Trophoblast cell (in vitro differentiated cells and primary cell): ENCODE data around the gene CCDC107.
A peak's percentile ranks its signal among the peaks of the same experiment; 100 is the strongest.

Experiments
- DNase-seq, 2 donors: peaks; one replicate each; pipeline ENCODE4 v3.0.0-alpha.2; 2016
- H2AFZ ChIP-seq: 2 replicates; pipeline ENCODE4 v1.6.1; 2013; ENCODE audit warnings: low read length, moderate library complexity, mild to moderate bottlenecking; ENCODE audit not compliant: insufficient read depth, poor library complexity
- H2AK5ac ChIP-seq: 2 replicates; pipeline ENCODE4 v1.6.1; 2013; ENCODE audit warnings: mild to moderate bottlenecking, low read length
- H2BK120ac ChIP-seq: 2 replicates; pipeline ENCODE4 v1.6.1; 2013; ENCODE audit warnings: low read length, mild to moderate bottlenecking, moderate library complexity; ENCODE audit not compliant: insufficient read depth, poor library complexity
- H2BK12ac ChIP-seq: 2 replicates; pipeline ENCODE4 v1.6.1; 2013; ENCODE audit warnings: mild to moderate bottlenecking, low read length, moderate library complexity
- H2BK5ac ChIP-seq: 2 replicates; pipeline ENCODE4 v1.6.1; 2013; ENCODE audit warnings: low read length, low read depth, moderate library complexity, mild to moderate bottlenecking; ENCODE audit not compliant: poor library complexity
- H3K14ac ChIP-seq: 2 replicates; pipeline ENCODE4 v1.6.1; 2013; ENCODE audit warnings: mild to moderate bottlenecking, low read length
- H3K18ac ChIP-seq: 2 replicates; pipeline ENCODE4 v1.6.1; 2013; ENCODE audit warnings: mild to moderate bottlenecking, low read length
- H3K23ac ChIP-seq: 2 replicates; pipeline ENCODE4 v1.6.1; 2013; ENCODE audit warnings: low read length
- H3K27ac ChIP-seq: 2 replicates; pipeline ENCODE4 v1.5.1; 2013; ENCODE audit warnings: low read depth, mild to moderate bottlenecking, inconsistent platforms, low read length, moderate library complexity
- H3K27me3 ChIP-seq: 2 replicates; pipeline ENCODE4 v1.6.1; 2013; ENCODE audit warnings: inconsistent platforms, mild to moderate bottlenecking, low read length, moderate library complexity; ENCODE audit not compliant: insufficient read depth
- H3K36me3 ChIP-seq, 2 experiments: 1 replicate in 1 of 2; 2 replicates in 1 of 2; pipeline ENCODE4 v1.6.1; 2013; ENCODE audit warnings: low read length in 2 of 2, mild to moderate bottlenecking in 2 of 2, moderate library complexity in 1 of 2; ENCODE audit not compliant: insufficient read depth in 2 of 2, control insufficient read depth in 1 of 2
- H3K4ac ChIP-seq: 2 replicates; pipeline ENCODE4 v1.6.1; 2013; ENCODE audit warnings: low read depth, mild to moderate bottlenecking, low read length, moderate library complexity
- H3K4me1 ChIP-seq, 2 experiments: 1 replicate in 1 of 2; 2 replicates in 1 of 2; pipeline ENCODE4 v1.6.1; 2013; ENCODE audit warnings: low read length in 2 of 2, mild to moderate bottlenecking in 2 of 2, moderate library complexity in 1 of 2; ENCODE audit not compliant: insufficient read depth in 2 of 2, control insufficient read depth in 1 of 2
- H3K4me2 ChIP-seq: 2 replicates; pipeline ENCODE4 v1.6.1; 2013; ENCODE audit warnings: inconsistent platforms, mild to moderate bottlenecking, low read length, moderate library complexity
- H3K4me3 ChIP-seq: 2 replicates; pipeline ENCODE4 v1.5.1; 2013; ENCODE audit warnings: mild to moderate bottlenecking, low read depth, low read length, inconsistent platforms
- H3K79me1 ChIP-seq: one replicate; pipeline ENCODE4 v1.6.1; 2013; ENCODE audit warnings: low read length
- H3K79me2 ChIP-seq: 2 replicates; pipeline ENCODE4 v1.6.1; 2013; ENCODE audit warnings: low read length, mild to moderate bottlenecking; ENCODE audit not compliant: control insufficient read depth, insufficient read depth, poor library complexity
- H3K9ac ChIP-seq: 2 replicates; pipeline ENCODE4 v1.6.1; 2013; ENCODE audit warnings: mild to moderate bottlenecking, low read length
- H3K9me3 ChIP-seq: 2 replicates; pipeline ENCODE4 v1.6.1; 2013; ENCODE audit warnings: low read depth, mild to moderate bottlenecking, control low read depth, inconsistent platforms, low read length; ENCODE audit not compliant: insufficient read depth
- H4K12ac ChIP-seq: 2 replicates; pipeline ENCODE4 v1.6.1; 2013; ENCODE audit warnings: low read depth, mild to moderate bottlenecking, low read length, moderate library complexity
- H4K8ac ChIP-seq: 2 replicates; pipeline ENCODE4 v1.6.1; 2013; ENCODE audit warnings: low read depth, mild to moderate bottlenecking, low read length, moderate library complexity
- H4K91ac ChIP-seq: one replicate; pipeline ENCODE4 v1.6.1; 2013; ENCODE audit warnings: low read depth, mild to moderate bottlenecking, low read length, moderate library complexity
- WGBS: extraction: QIAGEN DNeasy Blood & Tissue Kit; methylation state at CpG from one replicate; pipeline ENCODE4 v1.1.7; 2013; ENCODE audit warnings: missing lambda C conversion rate; ENCODE audit not compliant: insufficient read length, insufficient coverage; ENCODE audit errors: extremely low coverage; 5-methylcytosine and 5-hydroxymethylcytosine counted together

CCDC107 gene

DNA sequence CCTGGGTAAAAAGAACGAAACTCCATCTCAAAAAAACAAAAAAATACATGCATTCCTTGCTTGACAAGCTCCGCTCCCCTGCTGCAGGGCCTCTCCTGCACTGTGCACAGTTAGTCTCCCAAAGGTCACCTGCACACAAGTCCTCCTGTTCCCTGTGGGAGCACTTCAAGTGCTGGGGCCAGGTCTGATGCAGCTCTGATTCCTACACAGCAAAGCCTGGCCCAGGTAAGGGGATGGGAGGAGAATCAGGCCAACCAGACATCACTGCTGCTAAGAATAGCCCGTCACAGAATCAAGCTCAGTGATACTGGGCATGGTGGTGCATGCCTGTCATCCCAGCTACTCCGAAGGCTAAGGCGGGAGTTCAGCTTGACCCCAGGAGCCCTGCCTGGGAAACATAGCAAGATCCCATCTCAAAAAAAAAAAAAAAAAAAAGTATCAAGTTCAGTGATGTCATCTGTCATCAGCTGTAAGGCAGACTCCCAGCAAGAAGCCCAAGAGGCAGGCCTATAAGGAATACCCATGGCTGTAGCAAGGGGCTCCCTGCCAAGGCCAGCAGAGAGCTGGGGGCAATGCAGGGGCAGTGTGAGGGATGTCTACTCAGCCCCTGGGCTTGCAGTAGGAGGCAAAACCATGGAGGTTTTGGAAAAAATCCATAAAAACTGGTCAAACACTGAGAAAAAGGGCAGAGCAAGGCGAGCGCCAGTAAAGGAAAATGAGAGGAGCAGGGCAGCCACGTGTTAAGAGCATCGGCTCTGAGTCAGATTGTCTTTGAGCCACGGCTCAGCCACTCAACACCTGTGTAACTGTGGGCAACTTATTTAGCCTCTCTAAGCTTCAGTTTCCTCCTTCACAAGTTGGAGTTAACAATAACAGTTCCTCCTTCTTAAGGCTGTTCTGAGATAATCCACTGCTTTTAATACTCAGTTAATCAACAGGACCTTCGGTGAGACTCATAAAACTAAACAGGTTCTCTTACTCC is 28.4 kb downstream of the CCDC107 start:
- Histone ChIP-seq H3K18ac (no peak overlapping the region), H4K91ac (no peak overlapping the region), H3K36me3 (peaks cover 40 to 49% of the 10 kb centered on the region in 2 experiments), H3K14ac (no peak overlapping the region), H3K4ac (no peak overlapping the region), H3K9me3 (no peaks in the 10 kb centered on the region), H2AFZ (no peak overlapping the region), H3K79me1 (peaks cover 20% of the 10 kb centered on the region), H3K79me2 (peaks cover 14% of the 10 kb centered on the region), H3K4me3 (no peak overlapping the region), H4K8ac (no peak overlapping the region), H2AK5ac (no peak overlapping the region), H3K27me3 (no peaks in the 10 kb centered on the region), H3K9ac (no peak overlapping the region), H4K12ac (no peak overlapping the region), H3K4me1 (peaks cover 16 to 24% of the 10 kb centered on the region in 2 experiments), H2BK12ac (no peak overlapping the region), H3K23ac (no peak overlapping the region), H3K27ac (no peak overlapping the region), H2BK120ac (no peak overlapping the region), H3K4me2 (no peak overlapping the region), H2BK5ac (no peak overlapping the region)
- WGBS: no CpG with 5 or more reads among the region's 11 CpGs
- DNase-seq: no peak

DNA sequence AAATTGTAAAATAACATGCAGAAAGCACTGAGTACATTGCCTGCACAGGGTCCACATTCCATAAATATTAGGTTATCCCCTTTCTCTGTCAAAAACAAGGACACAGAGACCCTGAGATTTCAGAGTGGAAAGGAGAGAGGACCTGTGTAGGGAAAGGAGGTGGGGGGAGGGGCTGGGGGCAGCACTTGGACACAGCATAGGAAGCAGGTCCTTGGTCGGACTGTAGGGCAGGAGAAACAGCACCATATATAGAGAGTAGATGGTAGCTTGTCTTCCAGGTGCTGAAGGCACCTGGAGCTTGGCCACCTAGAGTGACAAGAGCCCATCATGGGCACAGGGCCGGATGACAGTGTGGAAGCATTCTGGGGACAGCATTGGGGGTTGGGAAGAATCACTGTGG is 29.2 kb downstream of the CCDC107 start:
- Histone ChIP-seq H3K4ac (no peak overlapping the region), H3K27ac (no peak overlapping the region), H2BK5ac (no peak overlapping the region), H3K27me3 (no peaks in the 10 kb centered on the region), H3K36me3 (peaks cover 34 to 41% of the 10 kb centered on the region in 2 experiments), H3K79me1 (peaks cover 20% of the 10 kb centered on the region), H3K4me2 (peak overlapping the region; percentile 68), H3K14ac (no peak overlapping the region), H3K9me3 (no peaks in the 10 kb centered on the region), H3K9ac (no peak overlapping the region), H4K12ac (no peak overlapping the region), H2AK5ac (no peak overlapping the region), H3K4me3 (no peak overlapping the region), H4K8ac (no peak overlapping the region), H3K23ac (no peak overlapping the region), H3K79me2 (peaks cover 14% of the 10 kb centered on the region), H3K18ac (no peak overlapping the region), H2AFZ (no peak overlapping the region), H3K4me1 (peaks cover 16 to 24% of the 10 kb centered on the region in 2 experiments), H2BK12ac (no peak overlapping the region), H4K91ac (no peak overlapping the region), H2BK120ac (no peak overlapping the region)
- DNase-seq: no peak
- WGBS: no CpG with 5 or more reads among the region's 2 CpGs

DNA sequence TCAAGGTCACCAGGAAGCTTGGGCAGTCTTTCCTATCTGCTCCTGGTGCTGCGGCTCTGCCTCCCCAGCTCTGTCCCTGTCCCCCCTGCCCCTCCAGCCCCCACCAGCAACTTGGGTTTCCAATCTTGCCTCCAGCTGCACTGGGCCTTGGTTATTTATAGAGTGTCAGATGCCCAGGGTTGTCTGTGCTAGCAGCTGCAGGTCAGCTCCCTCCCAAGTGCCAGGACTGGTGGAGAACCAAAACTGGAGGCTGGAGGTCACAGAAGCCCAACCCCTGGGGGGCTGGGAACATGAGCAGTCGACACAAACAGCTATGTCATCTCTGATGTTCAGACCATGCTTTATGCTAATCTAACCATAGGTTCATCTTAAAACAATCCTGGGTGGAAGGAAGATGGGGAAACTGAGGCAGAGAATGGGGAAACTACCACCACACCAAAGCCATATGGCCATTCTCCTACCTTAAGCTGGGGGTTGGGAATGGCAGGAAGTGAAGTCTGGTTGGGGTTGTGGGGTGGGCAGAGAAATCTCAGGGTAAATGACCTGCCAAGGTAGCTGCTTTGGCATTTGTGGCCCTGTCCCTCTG is 30.0 kb downstream of the CCDC107 start:
- Histone ChIP-seq H4K91ac (no peak overlapping the region), H3K27me3 (no peaks in the 10 kb centered on the region), H3K4me1 (peaks cover 16 to 24% of the 10 kb centered on the region in 2 experiments), H2BK12ac (no peak overlapping the region), H3K18ac (no peak overlapping the region), H3K4ac (peak overlapping the region; percentile 3), H4K12ac (no peak overlapping the region), H3K79me1 (peaks cover 20% of the 10 kb centered on the region), H3K27ac (no peak overlapping the region), H3K79me2 (peaks cover 14% of the 10 kb centered on the region), H3K23ac (no peak overlapping the region), H2AFZ (no peak overlapping the region), H3K36me3 (peaks cover 27 to 33% of the 10 kb centered on the region in 2 experiments), H3K4me2 (peak overlapping the region; percentile 68), H2BK120ac (no peak overlapping the region), H3K4me3 (no peak overlapping the region), H4K8ac (no peak overlapping the region), H2BK5ac (no peak overlapping the region), H3K14ac (no peak overlapping the region), H3K9me3 (no peaks in the 10 kb centered on the region), H2AK5ac (no peak overlapping the region), H3K9ac (no peak overlapping the region)
- no peak for DNase-seq
- no CpG with 5 or more reads among the region's 2 CpGs for WGBS

DNA sequence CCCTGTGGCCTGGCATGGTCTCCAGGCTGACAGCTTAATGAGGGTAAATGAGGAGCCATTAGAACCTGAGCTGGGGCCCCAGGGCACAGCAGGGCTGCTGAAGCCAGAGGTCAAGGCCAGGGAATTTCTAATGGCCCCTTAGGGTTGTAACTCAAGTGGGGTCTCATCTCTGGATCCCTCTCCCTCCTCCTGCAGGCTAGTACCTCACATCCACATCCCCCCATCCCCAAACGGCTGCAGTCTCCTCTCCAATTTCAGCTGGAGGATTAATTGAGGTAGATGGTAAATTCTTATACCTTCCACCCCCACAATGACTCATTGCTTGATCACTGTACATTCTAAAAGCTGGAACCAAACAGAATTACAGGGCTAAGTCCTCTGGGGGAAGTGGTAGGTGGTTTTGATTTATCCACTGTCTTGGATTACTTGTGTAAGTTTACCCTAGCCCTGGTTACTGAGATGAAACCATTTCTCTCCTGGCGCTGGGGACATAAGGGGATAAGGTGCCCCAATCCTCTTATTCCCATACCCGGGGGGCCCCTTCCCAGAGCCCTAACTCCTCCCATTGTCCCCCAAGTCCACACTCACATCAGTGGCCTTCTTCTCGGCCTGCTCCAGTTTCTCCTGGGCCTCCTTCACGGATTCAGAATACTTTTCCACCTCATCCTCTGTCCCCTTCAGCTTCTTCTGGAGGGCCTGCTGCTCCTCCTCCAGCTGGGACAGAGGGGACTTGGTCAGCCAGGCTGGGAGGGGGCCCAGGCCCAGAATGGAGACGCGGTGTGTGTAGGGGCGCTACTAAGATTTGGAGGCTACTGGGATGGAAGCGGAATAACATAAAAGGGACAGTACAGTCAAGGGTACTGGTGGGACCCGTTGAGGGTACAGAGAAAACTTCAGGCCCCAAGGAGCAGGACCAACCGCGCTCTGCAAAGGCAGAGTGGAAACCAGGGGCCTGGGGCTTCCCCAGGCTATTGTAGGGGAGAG is 30.8 kb downstream of the CCDC107 start:
- peak overlapping the region; percentile 95 for H3K14ac ChIP-seq
- peaks cover 20% of the 10 kb centered on the region for H3K79me1 ChIP-seq
- peak overlapping the region; percentile 76 for H2BK5ac ChIP-seq
- H2BK120ac ChIP-seq: peak overlapping the region; percentile 68
- no CpG with 5 or more reads among the region's 12 CpGs for WGBS
- peak overlapping the region; percentile 85 for H4K8ac ChIP-seq
- peak overlapping the region; percentile 87 for H3K9ac ChIP-seq
- H3K27ac ChIP-seq: peak overlapping the region; percentile 28
- peaks cover 14% of the 10 kb centered on the region for H3K79me2 ChIP-seq
- peaks cover 25 to 27% of the 10 kb centered on the region in 2 experiments for H3K36me3 ChIP-seq
- peak overlapping the region; percentile 68 for H3K4me2 ChIP-seq
- H3K4me1 ChIP-seq: peaks cover 16 to 24% of the 10 kb centered on the region in 2 experiments
- no peaks in the 10 kb centered on the region for H3K9me3 ChIP-seq
- peak in 1 of 2 donors; percentile 18 for DNase-seq
- peak overlapping the region; percentile 87 for H3K4me3 ChIP-seq
- H3K27me3 ChIP-seq: no peaks in the 10 kb centered on the region
- peak overlapping the region; percentile 69 for H4K12ac ChIP-seq
- peak overlapping the region; percentile 87 for H4K91ac ChIP-seq
- peak overlapping the region; percentile 92 for H3K4ac ChIP-seq
- no peak overlapping the region for H3K23ac ChIP-seq
- peak overlapping the region; percentile 51 for H2BK12ac ChIP-seq
- peak overlapping the region; percentile 96 for H3K18ac ChIP-seq
- H2AK5ac ChIP-seq: peak overlapping the region; percentile 90
- peak overlapping the region; percentile 31 for H2AFZ ChIP-seq
